HG03159 (cell line): ENCODE data around the gene ACO2.

Experiments
- ATAC-seq: cut with Tn5 transposase; IDR thresholded peaks from one replicate; pipeline ENCODE4 v1.9.1; 2021; ENCODE audit warnings: mild to moderate bottlenecking, moderate library complexity; ENCODE audit not compliant: unreplicated experiment

ACO2 gene

DNA sequence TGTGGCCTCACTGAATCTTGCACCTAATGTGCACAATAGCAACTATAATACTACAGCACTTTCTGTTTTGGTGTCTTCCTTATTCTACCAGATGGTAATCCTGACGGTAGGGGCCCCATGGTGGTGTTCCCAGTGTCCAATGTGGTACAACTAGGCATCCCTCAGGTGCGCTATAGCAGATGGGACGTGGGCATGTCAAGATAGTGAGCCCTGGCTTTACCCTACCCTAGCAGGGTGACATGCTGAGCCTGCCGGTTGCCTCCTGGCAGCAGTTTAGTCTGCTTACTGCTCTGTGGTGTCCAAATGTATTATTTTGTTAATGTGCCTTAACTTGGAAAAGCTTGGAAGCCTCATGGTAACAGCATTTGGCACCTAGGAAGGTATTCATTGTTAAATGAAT, 19.2 kb downstream of the ACO2 start:
- ATAC-seq, result no peak

DNA sequence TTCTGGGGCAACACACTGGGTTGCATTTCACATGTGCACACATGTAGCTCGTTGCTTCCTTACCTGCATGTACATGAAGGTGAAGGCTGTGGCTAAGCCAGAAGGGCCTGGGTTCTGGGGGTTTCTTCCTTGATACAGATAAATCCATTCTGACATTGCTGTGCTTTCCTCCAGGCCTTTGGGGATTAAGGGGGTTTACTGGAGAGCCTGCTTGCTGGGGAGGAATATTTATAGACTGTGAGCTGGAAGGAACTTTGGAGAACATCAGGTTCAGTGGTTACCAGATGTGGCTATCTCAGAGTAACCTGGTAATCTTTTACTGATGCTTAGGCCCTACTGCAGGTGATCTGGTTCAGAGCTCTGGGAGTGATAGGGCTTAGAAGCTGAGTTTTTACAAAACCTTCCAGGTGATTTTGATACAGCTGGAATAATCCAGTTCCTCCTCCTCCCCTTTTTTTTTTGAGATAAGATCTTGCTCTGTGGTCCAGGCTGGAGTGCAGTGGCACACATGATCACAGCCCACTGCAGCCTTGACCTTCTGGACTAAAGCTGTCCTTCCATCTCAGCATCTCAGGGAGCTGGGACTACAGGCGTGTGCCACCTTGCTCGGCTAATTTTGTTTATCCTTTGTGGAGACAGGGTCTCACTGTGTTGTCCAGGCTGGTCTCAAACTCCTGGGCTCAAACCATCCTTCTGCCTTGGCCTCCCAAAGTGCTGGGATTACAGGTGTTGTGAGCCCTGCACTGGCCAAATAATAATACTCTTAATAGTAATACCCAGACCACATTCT, 19.9 kb downstream of the ACO2 start:
- ATAC-seq, result no peak

DNA sequence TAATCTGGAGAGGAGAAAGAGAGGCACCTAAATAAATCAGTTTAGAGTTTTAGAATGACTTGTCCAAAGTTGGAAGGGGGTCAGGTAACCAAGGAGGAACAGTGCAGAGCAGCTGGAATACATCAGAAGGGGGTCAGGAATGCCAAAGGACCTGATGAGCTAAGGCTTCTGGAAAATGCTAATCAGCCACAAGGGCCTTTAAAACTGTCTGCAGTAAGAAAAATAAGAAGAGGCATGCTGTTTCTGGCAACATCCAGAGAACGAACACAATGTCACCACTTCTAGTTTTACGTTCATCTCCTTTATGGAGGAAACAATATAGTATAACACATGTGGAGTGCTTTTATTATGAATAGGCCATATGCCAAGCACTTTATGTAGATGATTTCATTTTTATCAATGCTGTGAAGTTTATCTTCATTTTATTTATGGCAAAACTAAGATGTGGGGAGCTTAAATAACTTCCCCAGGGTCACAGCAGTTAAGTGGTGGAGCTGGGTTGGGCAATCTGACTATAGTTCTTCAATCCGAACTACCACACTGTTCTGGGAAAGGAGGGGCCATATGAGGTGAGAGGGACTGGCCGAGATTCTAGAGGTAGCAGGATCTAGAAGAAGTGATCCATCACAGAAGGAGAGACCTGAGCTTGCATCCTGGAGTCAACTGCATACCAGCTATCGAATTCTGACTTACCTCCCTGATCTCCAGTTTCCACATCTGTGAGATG, 22.6 kb downstream of the ACO2 start:
- no peak for ATAC-seq

DNA sequence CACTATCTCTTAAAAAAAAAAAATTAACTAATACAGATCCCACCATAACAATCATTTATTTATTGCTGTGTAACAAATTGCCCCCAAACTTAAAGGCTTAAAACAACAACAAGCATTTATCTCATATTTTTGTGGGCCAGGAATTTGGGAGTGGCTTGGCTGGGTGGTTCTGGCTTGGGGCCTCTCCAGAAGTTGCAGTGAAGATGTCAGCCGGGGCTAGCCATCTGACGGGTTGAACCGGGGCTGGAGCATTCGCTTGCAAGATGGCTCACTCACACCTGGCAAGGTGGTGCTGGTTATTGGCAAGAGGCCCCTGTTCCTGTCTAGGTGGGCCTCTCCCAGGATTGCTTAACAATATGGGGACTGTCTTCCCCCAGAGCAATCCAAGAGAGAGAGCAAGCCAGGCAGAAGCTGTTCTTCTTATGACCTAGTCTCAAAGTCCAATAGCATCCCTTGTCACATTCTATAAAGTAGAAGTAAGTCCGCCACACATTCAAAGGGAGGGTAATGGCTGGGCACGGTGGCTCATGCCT, 29.5 kb downstream of the ACO2 start:
- ATAC-seq, result no peak

DNA sequence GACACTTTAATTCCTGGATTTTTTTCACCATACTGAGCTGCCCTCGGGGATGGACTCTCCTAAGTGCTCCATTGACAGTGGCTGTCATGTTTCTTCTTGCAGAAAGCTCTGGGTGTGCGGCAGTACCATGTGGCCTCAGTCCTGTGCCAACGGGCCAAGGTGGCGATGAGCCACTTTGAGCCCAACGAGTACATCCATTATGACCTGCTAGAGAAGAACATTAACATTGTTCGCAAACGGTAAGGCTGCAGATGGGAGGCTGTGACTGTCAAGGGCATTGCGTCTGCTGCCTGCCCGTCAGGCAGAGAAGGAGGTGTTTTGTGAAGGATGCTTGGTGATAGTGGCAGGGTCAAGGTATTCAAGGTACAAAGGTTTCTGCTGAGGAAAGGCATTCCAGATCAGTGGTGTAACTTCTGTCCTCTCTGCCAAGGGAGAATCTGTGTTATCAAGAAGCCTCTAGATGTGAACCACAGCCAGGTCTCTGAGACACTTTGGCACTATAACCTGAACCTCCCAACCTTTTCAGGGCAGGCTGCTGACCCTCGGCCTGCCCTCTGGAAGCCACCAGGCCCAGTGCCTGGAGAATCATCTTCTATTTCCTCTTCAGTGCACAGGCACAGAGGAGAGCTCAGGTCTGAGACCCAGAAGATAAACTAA, 30.8 kb downstream of the ACO2 start:
- no peak for ATAC-seq

DNA sequence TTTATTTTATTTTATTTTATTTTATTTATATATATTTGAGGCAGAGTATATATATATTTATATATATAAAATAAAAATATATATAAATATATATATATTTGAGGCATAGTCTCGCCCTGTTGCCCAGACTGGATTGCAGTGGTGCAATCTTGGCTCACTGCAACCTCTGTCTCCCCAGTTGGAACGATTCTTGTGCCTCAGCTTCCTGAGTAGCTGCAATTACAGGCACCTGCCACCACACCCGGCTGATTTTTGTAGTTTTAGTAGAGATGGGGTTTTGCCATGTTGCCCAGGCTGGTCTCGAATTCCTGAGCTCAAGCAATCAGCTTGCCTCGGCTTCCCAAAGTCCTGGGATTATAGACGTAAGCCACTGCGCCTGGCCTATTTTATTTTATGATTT, 31.4 kb downstream of the ACO2 start:
- no peak for ATAC-seq

DNA sequence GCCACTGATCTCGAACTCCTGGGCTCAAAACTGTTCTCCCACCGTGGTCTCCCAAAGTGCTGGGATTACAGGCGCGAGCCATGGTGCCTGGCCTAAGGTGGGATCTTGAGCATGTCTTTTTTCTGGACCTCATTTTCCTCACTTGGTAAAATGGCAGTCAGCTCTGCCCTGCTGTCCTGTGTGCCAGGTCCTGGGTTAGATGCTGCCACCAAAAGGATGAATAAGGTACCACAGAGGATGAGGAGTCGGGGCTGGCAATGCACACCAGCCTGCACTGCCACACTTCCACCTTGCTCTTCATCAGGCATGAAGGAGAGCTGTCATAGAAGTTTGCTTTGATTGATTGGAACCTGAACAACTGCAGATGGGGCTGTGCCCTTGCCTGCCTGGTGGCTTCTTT, 32.3 kb downstream of the ACO2 start:
- no peak for ATAC-seq

DNA sequence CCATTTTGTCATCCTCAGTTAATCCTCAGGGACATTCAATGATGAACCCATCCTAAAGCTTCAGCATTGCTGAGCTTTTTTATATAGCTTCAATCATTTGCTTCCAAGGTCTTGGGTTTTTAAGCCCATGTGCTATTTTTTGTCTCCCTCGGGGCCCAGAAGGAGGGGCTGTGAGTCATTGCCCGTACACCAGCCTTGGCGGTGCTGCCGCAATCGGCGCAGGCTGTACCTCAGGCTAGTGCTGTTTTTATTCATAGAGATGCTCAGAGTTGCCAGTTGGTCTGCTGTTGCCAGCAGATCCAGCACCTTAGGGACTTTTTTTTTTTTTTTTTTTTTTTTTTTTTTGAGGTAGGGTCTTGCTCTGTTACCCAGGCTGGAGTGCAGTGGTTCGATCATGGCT, 35.5 kb downstream of the ACO2 start:
- no peak for ATAC-seq

DNA sequence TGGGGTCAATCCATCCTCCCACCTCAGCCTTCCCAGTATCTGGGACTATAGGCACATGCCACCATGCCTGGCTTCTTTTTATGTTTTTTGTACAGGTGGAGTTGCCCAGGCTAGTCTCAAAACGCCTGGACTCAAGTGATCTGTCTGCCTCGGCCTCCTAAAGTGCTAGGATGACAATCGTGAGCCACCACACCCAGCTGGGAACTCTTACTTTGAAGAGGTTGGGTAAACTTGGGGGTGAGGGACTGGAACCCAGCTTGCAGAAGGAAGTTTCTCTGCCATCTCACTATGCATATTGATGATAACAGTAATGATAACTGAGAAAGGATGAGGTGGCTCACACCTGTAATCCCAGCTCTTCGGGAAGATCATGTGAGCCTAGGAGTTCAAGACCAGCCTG, 35.9 kb downstream of the ACO2 start:
- ATAC-seq, result no peak

DNA sequence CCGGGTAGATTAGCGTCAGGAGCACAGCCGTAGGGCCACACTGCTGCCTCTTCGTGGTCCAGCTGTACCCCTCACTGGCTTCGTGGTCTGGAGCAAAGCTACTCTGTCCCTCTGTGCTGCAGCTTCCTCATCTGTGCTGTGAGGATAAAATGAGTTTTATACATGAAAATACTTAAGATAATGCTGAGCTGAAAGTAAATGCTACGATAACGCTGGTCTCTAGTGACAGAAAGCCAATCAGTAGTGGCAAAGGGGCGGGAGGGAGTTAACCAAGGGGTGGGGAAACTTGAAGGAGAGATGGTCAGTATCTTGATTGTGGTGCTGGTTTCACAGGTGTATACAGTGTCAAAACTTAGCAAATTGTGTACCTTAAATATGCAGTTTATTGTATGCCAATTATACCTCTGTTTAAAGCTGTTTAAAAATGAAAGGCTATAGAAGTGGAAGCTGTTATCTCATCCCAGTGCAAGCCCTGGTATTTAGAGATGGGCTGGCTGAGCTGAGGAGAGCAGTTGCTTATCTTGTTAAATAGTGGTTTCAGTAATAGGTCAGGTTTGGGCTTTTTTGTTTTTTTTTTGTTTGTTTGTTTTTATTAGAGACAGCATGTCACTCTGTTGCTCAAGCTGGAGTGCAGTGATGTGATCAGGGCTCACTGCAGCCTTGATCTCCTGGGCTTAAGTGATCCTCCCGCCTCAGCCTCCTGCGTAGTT, 36.7 kb downstream of the ACO2 start:
- ATAC-seq, result no peak

DNA sequence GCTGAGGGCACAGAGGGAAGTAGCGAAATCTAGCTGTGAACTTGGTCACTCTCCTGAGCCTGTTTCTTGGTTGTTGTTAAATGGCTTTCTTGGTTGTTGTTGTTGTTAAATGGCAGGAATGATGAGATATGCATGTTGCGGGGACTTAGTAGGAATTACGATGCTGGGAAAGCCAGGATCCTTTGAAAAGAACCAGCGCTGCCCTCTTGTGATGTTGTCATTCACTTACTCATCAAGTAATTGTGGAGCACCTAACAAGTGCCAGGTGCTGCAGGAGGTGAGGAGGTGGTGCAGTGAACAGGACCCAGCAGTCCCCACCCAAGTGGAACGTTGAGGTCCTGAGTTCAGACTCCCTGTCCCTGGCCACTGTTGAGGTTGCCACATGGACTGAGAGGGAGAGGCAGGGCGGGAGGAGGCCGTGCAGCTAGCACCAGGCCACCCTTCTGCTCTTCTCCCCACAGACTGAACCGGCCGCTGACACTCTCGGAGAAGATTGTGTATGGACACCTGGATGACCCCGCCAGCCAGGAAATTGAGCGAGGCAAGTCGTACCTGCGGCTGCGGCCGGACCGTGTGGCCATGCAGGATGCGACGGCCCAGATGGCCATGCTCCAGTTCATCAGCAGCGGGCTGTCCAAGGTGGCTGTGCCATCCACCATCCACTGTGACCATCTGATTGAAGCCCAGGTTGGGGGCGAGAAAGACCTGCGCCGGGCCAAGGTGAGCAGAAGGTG, 38.6 kb downstream of the ACO2 start:
- ATAC-seq, result no peak

DNA sequence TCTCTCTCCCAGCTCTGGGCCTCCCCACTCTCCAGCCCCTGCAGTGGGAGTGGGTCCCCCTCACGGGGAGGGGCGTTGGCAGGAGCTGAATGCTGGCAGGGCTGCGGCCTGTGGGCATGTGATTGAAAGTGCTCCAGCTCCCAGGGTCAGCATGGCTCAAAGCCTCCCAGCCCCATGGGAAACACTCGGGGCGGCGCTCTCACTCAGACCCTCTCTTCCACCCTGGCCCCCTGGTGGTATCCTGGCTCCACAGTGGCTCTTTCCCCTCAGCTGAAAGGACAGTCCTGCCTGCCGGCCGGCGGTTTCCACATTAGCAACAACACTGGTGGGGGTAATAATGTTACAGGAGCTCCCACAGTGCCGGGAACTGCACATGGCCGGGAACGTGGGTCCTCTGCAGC, 39.9 kb downstream of the ACO2 start:
- ATAC-seq, result no peak

DNA sequence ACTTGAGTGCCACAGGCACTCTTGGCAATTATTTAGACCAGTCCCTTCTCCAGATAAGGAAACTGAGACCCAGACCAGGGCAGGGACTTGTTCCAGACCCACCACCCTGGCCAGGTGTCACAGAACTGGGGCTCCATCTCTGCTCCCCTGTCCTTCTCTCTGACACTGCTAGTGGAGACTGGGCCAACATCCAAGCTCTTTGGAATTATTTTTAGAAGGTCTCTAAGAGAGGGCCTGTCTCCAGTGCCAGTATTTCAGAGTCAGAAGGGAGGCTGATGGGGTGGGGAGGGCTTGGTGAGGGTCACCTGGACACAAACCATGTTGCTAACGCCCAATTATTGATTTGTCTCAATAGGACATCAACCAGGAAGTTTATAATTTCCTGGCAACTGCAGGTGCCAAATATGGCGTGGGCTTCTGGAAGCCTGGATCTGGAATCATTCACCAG, 42.6 kb downstream of the ACO2 start:
- no peak for ATAC-seq

DNA sequence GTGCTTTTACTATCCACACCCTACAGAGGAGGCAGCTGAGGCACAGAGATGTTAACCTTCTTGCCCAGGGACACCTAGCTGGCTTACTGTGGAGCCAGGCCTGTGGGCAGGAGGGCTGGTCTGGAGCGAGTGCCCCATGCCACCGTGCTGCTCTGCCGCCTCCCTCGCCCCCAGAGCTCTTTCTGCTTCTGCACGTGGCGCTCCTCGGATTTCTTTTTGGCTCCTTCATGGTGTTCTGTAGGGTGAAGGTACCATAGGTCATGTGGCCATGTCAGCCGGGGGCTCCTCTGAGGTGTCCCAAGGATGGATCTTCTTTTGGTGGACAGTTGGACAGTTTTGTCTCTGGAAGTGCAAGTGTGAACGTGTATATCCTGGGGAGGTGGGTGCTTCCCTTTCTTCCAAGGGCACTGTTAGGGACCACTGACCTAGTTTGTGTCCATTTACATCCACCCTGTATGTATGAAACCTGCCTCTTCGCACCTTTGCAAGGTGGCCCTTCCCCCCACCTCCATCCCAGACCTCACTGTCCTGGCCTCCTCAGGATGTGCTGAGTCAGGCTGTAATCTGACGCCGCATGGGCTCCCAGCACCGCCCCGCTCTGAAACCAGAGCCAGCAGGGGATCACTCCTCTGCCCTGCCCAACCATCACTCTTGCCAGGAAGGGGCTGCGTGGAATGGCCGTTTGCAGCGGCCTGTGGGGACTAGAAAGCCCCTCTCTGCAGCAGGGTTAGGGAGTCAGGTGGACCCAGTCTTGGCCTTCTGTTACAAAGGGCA, 43.7 kb downstream of the ACO2 start:
- ATAC-seq, result no peak

DNA sequence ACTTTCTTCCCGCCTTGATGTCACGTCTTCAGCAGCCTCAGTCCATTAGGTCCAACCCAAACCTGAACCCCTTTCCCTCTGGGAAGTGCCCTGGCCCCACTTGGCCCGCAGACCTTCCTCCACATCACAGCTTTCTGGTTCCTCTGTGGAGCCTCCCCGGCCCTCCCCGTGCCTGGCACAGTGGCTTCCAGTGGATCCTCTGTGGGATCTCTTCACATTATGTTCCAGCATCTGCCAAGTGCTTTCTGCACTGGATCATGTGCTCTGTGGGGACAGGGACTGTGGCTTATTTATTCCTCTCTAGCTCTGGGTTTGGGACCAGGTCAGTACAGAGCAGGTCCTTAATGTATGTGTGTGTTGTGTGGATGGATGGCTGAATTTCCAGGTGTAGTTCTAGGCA, 44.5 kb downstream of the ACO2 start:
- no peak for ATAC-seq

DNA sequence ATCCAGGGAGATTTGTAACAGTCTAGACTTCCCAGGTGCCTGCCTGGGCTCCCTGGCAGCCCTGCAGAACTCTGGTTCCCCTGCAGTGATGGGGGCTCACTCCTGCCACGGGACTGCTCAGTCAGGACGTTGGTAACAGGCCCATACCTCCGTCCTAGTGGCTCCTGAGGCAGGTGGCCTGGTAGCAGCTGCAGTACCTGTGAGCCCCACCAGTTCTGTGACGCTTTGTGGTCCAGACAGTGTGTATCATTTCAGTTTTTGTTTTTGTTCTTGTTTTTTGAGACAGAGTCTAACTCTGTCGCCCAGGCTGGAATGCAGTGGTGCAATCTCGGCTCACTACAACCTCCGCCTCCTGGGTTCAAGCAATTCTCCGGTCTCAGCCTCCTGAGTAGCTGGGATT, 47.5 kb downstream of the ACO2 start:
- ATAC-seq, result no peak

DNA sequence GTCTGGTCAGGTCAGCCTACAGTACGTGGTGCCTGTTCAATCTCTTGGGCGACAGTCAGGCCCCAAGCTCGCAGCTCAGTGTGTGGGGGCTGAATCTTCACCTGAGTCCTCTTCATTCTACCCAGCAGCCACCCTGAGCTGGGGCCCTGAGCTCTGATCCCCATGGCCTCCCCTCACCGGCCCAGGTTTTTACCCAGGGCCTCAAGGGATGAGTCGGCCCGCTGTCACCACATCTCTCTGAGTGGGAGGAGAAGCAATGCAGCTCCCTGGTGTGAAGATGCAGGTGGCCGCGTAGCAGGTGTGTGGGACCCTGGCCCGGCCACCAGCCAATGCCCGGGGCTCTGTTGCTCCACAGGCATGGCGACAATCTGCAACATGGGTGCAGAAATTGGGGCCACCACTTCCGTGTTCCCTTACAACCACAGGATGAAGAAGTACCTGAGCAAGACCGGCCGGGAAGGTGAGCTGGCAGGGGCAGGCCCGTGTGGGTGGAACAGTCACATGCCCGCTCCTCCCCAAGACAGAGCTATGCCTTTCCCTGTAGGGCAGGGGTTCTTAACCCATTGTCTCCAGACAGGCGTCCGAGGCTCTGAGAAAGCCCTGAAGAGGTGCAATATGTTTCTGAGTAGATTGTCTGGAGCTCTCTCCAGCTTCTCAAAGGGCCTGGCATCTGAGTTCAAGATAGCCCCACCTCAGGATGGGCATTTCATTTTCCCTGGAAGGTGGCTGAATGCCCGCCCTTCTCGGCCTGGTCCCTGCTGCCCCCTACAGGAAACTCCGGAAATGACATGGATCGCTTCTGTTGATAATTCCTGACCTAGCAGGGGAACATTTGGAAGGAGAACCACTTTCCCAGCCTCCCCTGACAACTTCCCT, 48.5 kb downstream of the ACO2 start:
- no peak for ATAC-seq

DNA sequence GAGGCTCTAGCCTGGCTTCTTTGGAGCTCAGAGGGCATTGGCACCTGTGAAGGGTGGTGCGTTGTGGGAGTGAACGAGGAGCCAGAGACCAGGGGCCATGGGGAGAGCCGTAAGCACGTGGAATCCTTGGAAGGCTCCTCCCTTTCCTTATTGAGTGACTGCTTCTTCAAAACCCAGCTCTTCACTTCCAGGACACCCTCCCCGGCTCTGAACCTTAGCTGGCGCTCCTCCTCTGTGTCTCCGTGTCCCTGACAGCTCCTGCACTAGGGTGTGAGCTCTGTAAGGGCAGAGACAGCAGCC, 49.1 kb downstream of the ACO2 start:
- no peak for ATAC-seq

DNA sequence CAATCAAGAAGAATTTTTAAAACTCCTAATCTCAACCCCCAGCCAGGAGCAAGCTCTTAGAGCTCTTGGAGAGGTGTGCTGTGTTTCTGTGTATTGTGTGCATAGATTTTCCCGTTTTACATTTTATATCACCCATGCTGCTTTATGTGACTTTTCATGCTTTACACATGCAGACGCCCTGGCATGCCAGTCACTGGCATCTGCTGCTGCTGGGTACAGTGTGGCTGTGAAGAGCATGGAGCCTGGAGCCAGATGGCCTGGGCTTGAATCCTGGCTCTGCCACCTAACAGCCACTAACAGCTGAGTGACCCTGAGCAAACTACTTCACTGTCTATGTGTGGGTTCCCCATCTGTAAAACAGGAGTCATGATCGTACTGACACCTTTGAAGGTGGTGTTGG, 52.2 kb downstream of the ACO2 start:
- no peak for ATAC-seq
